ENCODE results near the gene UNC13B. TPM values are rescaled to one million over a fixed set of nuclear protein-coding genes. Genes with fewer than 3 reads are reported as not detected.

The UNC13B gene
- total RNA-seq, 1 donor from 2014 or later: 111 TPM

DNA sequence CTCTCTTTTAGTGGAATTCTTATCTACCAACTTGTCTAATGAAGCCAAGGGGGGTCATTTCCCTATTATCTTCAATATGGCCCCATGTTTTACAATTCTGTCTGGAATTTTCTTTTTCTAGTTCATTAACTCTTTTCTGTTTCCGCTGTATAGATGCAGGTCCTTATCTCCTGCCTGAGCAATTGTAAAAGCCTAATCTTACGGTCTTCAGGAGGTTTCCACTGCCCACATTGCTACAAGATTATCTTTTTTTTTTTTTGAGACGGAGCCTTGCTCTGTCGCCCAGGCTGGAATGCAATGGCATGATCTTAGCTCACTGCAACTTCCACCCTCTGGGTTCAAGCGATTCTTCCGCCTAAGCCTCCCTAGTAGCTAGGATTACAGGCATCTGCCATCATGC is 132.3 kb downstream of the UNC13B start:
- Mint-ChIP-seq H3K9me3 (ENCODE audit: low read depth) (no peaks in the 10 kb centered on the region), H3K36me3 (ENCODE audit: insufficient read depth) (peaks cover 18% of the 10 kb centered on the region), H3K27ac (peak overlapping the region; percentile 27), H3K4me1 (ENCODE audit: low read depth) (peaks cover 19% of the 10 kb centered on the region), H3K4me3 (ENCODE audit: low read depth) (no peak overlapping the region), H3K27me3 (no peaks in the 10 kb centered on the region)
- TF ChIP-seq, protein P1, sequence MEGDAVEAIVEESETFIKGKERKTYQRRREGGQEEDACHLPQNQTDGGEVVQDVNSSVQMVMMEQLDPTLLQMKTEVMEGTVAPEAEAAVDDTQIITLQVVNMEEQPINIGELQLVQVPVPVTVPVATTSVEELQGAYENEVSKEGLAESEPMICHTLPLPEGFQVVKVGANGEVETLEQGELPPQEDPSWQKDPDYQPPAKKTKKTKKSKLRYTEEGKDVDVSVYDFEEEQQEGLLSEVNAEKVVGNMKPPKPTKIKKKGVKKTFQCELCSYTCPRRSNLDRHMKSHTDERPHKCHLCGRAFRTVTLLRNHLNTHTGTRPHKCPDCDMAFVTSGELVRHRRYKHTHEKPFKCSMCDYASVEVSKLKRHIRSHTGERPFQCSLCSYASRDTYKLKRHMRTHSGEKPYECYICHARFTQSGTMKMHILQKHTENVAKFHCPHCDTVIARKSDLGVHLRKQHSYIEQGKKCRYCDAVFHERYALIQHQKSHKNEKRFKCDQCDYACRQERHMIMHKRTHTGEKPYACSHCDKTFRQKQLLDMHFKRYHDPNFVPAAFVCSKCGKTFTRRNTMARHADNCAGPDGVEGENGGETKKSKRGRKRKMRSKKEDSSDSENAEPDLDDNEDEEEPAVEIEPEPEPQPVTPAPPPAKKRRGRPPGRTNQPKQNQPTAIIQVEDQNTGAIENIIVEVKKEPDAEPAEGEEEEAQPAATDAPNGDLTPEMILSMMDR (IDR thresholded peaks at IDR 0.05; ENCODE audit: unreplicated experiment): no peak
- DNase-seq (ENCODE audit: low spot score, unreplicated experiment): no peak

- Mint-ChIP-seq H3K4me3 (ENCODE audit: low read depth) (no peak overlapping the region), H3K9me3 (ENCODE audit: low read depth) (no peaks in the 10 kb centered on the region), H3K36me3 (ENCODE audit: insufficient read depth) (peaks cover 18% of the 10 kb centered on the region), H3K4me1 (ENCODE audit: low read depth) (peaks cover 19% of the 10 kb centered on the region), H3K27ac (no peak overlapping the region), H3K27me3 (no peaks in the 10 kb centered on the region)
- TF ChIP-seq, protein P1 (IDR thresholded peaks at IDR 0.05; ENCODE audit: unreplicated experiment): no peak
- DNase-seq (ENCODE audit: low spot score, unreplicated experiment): no peak
Measured at GRCh38 chr9:35294556-35294955, 132.7 kb downstream of the UNC13B start.

GRCh38 chr9:35295369-35296036 is 133.7 kb downstream of the UNC13B start:
- TF ChIP-seq, protein P1 (IDR thresholded peaks at IDR 0.05; ENCODE audit: unreplicated experiment): no peak
- H3K4me1 Mint-ChIP-seq (ENCODE audit: low read depth): peaks cover 19% of the 10 kb centered on the region
- H3K36me3 Mint-ChIP-seq (ENCODE audit: insufficient read depth): peaks cover 25% of the 10 kb centered on the region
- H3K9me3 Mint-ChIP-seq (ENCODE audit: low read depth): no peaks in the 10 kb centered on the region
- no peak for DNase-seq (ENCODE audit: low spot score, unreplicated experiment)
- H3K4me3 Mint-ChIP-seq (ENCODE audit: low read depth): no peak overlapping the region
- no peak overlapping the region for H3K27ac Mint-ChIP-seq
- no peaks in the 10 kb centered on the region for H3K27me3 Mint-ChIP-seq

DNA sequence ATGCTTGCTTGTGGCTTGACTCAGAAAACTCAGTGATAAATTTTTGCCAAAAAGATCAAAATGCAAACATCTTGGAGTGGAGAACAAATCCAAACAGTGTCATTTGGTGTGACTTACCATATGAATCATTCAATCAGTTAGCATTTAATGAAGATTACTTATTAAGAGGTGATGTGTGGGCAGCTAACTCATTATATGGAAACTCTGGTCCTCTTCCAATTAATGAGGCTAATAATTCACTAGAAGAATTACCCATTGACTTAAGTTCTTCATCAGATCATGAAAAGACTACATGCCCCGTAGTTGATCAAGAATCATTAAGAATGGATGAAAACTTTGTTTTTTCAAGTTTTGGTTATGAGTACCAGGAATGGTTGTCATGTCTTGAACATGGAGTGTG is 141.8 kb downstream of the UNC13B start:
- Mint-ChIP-seq H3K27me3 (no peaks in the 10 kb centered on the region), H3K36me3 (ENCODE audit: insufficient read depth) (peaks cover 28% of the 10 kb centered on the region), H3K27ac (no peak overlapping the region), H3K4me3 (ENCODE audit: low read depth) (no peak overlapping the region), H3K9me3 (ENCODE audit: low read depth) (no peaks in the 10 kb centered on the region), H3K4me1 (ENCODE audit: low read depth) (no peaks in the 10 kb centered on the region)
- no peak for DNase-seq (ENCODE audit: low spot score, unreplicated experiment)
- TF ChIP-seq, protein P1 (IDR thresholded peaks at IDR 0.05; ENCODE audit: unreplicated experiment): no peak

GRCh38 chr9:35306283-35306682 is 144.5 kb downstream of the UNC13B start:
- Mint-ChIP-seq H3K36me3 (ENCODE audit: insufficient read depth) (peaks cover 23% of the 10 kb centered on the region), H3K27me3 (no peaks in the 10 kb centered on the region), H3K9me3 (ENCODE audit: low read depth) (no peaks in the 10 kb centered on the region), H3K4me1 (ENCODE audit: low read depth) (no peaks in the 10 kb centered on the region), H3K27ac (peak overlapping the region; percentile 47), H3K4me3 (ENCODE audit: low read depth) (no peak overlapping the region)
- TF ChIP-seq, protein P1 (IDR thresholded peaks at IDR 0.05; ENCODE audit: unreplicated experiment): no peak
- DNase-seq (ENCODE audit: low spot score, unreplicated experiment): no peak
